ENCODE data around the gene C1orf210. TPM values are rescaled to one million over a fixed set of nuclear protein-coding genes. Genes with fewer than 3 reads are reported as not detected.

C1orf210 gene
- total and polyA plus RNA-seq, 2 of the 13 experiments (the other 11 are each of a cell fraction or from before 2014, with no cell fraction given), result 0.49 to 5.1 TPM

- TF ChIP-seq MAZ (IDR thresholded peaks at IDR 0.05; ENCODE audit: borderline replicate concordance, low read depth, low read length) (no peak), MAZ (CRISPR knock-in tag; IDR thresholded peaks at IDR 0.05; ENCODE audit: low read depth) (peak; percentile 33; the same call in 1 of the 2 replicates), ZNF143 (CRISPR knock-in tag; IDR thresholded peaks at IDR 0.05) (no peak), TARDBP (CRISPR knock-in tag; IDR thresholded peaks at IDR 0.05) (no peak), BRD4 (CRISPR knock-in tag; IDR thresholded peaks at IDR 0.05) (no peak), NFE2L2 (IDR thresholded peaks at IDR 0.05; ENCODE audit: low read length) (no peak), ZSCAN25 (CRISPR knock-in tag; IDR thresholded peaks at IDR 0.05) (0 out of 2 replicates have a peak, but pooled peaks have one; percentile 39), EP300 (IDR thresholded peaks at IDR 0.05; ENCODE audit: low read depth in 2 of 2, low read length in 2 of 2) (peak; percentile 73 to 74; a peak in 3 of 4 replicates), EP300 (CRISPR knock-in tag; IDR thresholded peaks at IDR 0.05; ENCODE audit: borderline replicate concordance) (no peak), ZNF761 (CRISPR knock-in tag; conservative IDR thresholded peaks at IDR 0.05) (no peak), ZNF44 (CRISPR knock-in tag; IDR thresholded peaks at IDR 0.05) (no peak), ZFP36L2 (CRISPR knock-in tag; IDR thresholded peaks at IDR 0.05) (no peak), IKZF5 (CRISPR knock-in tag; IDR thresholded peaks at IDR 0.05) (no peak), TSC22D2 (CRISPR knock-in tag; IDR thresholded peaks at IDR 0.05; ENCODE audit: borderline replicate concordance) (no peak), ZNF333 (CRISPR knock-in tag; IDR thresholded peaks at IDR 0.05; ENCODE audit: borderline replicate concordance) (no peak), GLI4 (CRISPR knock-in tag; IDR thresholded peaks at IDR 0.05; ENCODE audit: borderline replicate concordance) (no peak), MXD1 (CRISPR knock-in tag; IDR thresholded peaks at IDR 0.05) (no peak), HDAC6 (IDR thresholded peaks at IDR 0.05; ENCODE audit: low read depth, low read length) (no peak), CERS6 (CRISPR knock-in tag; IDR thresholded peaks at IDR 0.05) (no peak), UBTF (CRISPR knock-in tag; IDR thresholded peaks at IDR 0.05) (no peak), ZNF772 (CRISPR knock-in tag; IDR thresholded peaks at IDR 0.05) (no peak), ZNF878 (CRISPR knock-in tag; IDR thresholded peaks at IDR 0.05) (no peak), KAT8 (CRISPR knock-in tag; IDR thresholded peaks at IDR 0.05) (0 out of 2 replicates have a peak, but pooled peaks have one; percentile 22), ZNF256 (CRISPR knock-in tag; conservative IDR thresholded peaks at IDR 0.05) (no peak), HINFP (CRISPR knock-in tag; IDR thresholded peaks at IDR 0.05; ENCODE audit: low read depth) (no peak)
Measured at GRCh38 chr1:43276673-43277072, 8.7 kb downstream of the C1orf210 start (continued).
